Measurements from ENCODE around the gene REG4.
"Not testable (repeated sequence)": the region's sequence is repeated elsewhere in the genome, so short reads cannot be mapped to it uniquely, and the experiment has no call there.

The REG4 gene

GRCh38 chr1:119794876-119795240 lies 16.4 kb downstream of the REG4 start:
- POLR2A ChIA-PET: no interaction called here
- CTCF ChIA-PET: interaction anchor here (0.6 to 9.0 kb wide), 2 partner anchors 13 to 15 kb away, joined by 3 to 53 read pairs; no protein-coding TSS in a partner anchor
- TF ChIP-seq CTCF (IDR thresholded peaks at IDR 0.05; ENCODE audit: control extremely low read depth, extremely low read depth, low read depth, missing control alignments): no peak
- DNase-seq (ENCODE audit: extremely low spot score): no peak

- no peak for TF ChIP-seq CTCF (IDR thresholded peaks at IDR 0.05; ENCODE audit: control extremely low read depth, extremely low read depth, low read depth, missing control alignments)
- POLR2A ChIA-PET: no interaction called here
- DNase-seq (ENCODE audit: extremely low spot score): no peak
- CTCF ChIA-PET: interaction anchor here (0.6 to 9.0 kb wide), 2 partner anchors 13 to 15 kb away, joined by 3 to 53 read pairs; no protein-coding TSS in a partner anchor
Measured at GRCh38 chr1:119794230-119794875, 16.9 kb downstream of the REG4 start.

- no peak for DNase-seq (ENCODE audit: extremely low spot score)
- no peak for TF ChIP-seq CTCF (IDR thresholded peaks at IDR 0.05; ENCODE audit: control extremely low read depth, extremely low read depth, low read depth, missing control alignments)
- ChIA-PET CTCF (interaction anchor here (1.0 to 9.0 kb wide), 2 partner anchors 16 to 48 kb away, joined by 3 to 53 read pairs; no protein-coding TSS in a partner anchor), POLR2A (no interaction called here)
Measured at GRCh38 chr1:119791377-119791776, 19.9 kb downstream of the REG4 start.

- TF ChIP-seq CTCF (IDR thresholded peaks at IDR 0.05; ENCODE audit: control extremely low read depth, extremely low read depth, low read depth, missing control alignments): no peak
- CTCF ChIA-PET: no interaction called here
- no peak for DNase-seq (ENCODE audit: extremely low spot score)
- POLR2A ChIA-PET: no interaction called here
Measured at GRCh38 chr1:119790451-119791198, 20.6 kb downstream of the REG4 start.

GRCh38 chr1:119787776-119788175 lies 23.5 kb downstream of the REG4 start:
- ChIA-PET POLR2A (no interaction called here), CTCF (interaction anchor here (1.0 kb wide), 2 partner anchors 21 to 112 kb away, joined by 4 read pairs; no protein-coding TSS in a partner anchor)
- no peak for DNase-seq (ENCODE audit: extremely low spot score)
- TF ChIP-seq CTCF (IDR thresholded peaks at IDR 0.05; ENCODE audit: control extremely low read depth, extremely low read depth, low read depth, missing control alignments): no peak

GRCh38 chr1:119786473-119787050 lies 24.7 kb downstream of the REG4 start:
- CTCF ChIA-PET: interaction anchor here (1.4 kb wide), 1 partner anchor 12 kb away, joined by 4 read pairs; no protein-coding TSS in a partner anchor
- POLR2A ChIA-PET; DNase-seq (ENCODE audit: extremely low spot score): not testable (repeated sequence)

- POLR2A ChIA-PET; DNase-seq (ENCODE audit: extremely low spot score): not testable (repeated sequence)
- CTCF ChIA-PET: interaction anchor here (1.0 to 1.4 kb wide), 2 partner anchors 13 to 111 kb away, joined by 3 to 4 read pairs; no protein-coding TSS in a partner anchor
Measured at GRCh38 chr1:119786046-119786445, 25.2 kb downstream of the REG4 start.
